HUES48 (cell line): ENCODE measurements around the gene CHTF8.

ENCODE experiments used
- H3K27ac ChIP-seq: one replicate; pipeline ENCODE4 v1.7.0; 2013; ENCODE audit warnings: low read depth, low read length, inconsistent platforms
- H3K27me3 ChIP-seq: 2 replicates; pipeline ENCODE4 v1.6.1; 2013; ENCODE audit warnings: mild to moderate bottlenecking, low read length; ENCODE audit not compliant: control insufficient read depth, insufficient read depth
- H3K36me3 ChIP-seq: 2 replicates; pipeline ENCODE4 v1.6.1; 2013; ENCODE audit warnings: low read length; ENCODE audit not compliant: control insufficient read depth, insufficient read depth
- H3K4me1 ChIP-seq: 2 replicates; pipeline ENCODE4 v1.6.1; 2013; ENCODE audit warnings: mild to moderate bottlenecking, low read length; ENCODE audit not compliant: control insufficient read depth, insufficient read depth
- H3K4me3 ChIP-seq: 2 replicates; pipeline ENCODE4 v1.5.1; 2013; ENCODE audit warnings: mild to moderate bottlenecking, low read depth, low read length
- H3K9ac ChIP-seq: 2 replicates; pipeline ENCODE4 v1.6.1; 2013; ENCODE audit warnings: mild to moderate bottlenecking, low read depth, low read length, moderate library complexity
- H3K9me3 ChIP-seq: 2 replicates; pipeline ENCODE4 v1.6.1; 2013; ENCODE audit warnings: low read length; ENCODE audit not compliant: control insufficient read depth, insufficient read depth

Gene CHTF8

DNA sequence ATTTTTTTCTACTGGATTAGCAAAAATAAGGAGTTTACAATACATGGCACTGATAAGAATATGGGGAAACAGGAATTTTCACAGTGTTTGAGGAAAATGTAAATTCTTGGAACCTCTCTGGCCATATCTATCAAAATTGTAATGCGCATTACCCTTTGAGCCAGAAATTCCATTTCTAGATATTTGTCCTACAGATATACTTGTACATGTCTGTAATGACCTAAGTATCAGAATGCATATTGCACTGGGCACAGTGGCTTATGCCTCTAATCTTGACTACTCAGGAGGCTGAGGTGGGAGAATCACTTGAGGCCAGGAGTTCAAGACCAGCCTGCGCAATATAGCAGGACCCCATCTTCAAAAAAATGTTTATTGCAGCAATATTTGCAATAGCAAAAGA lies 52.7 kb downstream of the CHTF8 start:
- Histone ChIP-seq H3K9ac (no peak overlapping the region), H3K36me3 (no peaks in the 10 kb centered on the region), H3K27me3 (no peaks in the 10 kb centered on the region), H3K27ac (no peak overlapping the region), H3K9me3 (no peaks in the 10 kb centered on the region), H3K4me1 (peaks cover 23% of the 10 kb centered on the region), H3K4me3 (no peak overlapping the region)

- Histone ChIP-seq H3K36me3 (no peaks in the 10 kb centered on the region), H3K27ac (peak overlapping the region; percentile 90), H3K4me3 (peak overlapping the region; percentile 47), H3K4me1 (peaks cover 23% of the 10 kb centered on the region), H3K9me3 (no peaks in the 10 kb centered on the region), H3K9ac (no peak overlapping the region), H3K27me3 (no peaks in the 10 kb centered on the region)
These were observed 54.3 kb downstream of the CHTF8 start for GRCh38 chr16:69078073-69078472.

DNA sequence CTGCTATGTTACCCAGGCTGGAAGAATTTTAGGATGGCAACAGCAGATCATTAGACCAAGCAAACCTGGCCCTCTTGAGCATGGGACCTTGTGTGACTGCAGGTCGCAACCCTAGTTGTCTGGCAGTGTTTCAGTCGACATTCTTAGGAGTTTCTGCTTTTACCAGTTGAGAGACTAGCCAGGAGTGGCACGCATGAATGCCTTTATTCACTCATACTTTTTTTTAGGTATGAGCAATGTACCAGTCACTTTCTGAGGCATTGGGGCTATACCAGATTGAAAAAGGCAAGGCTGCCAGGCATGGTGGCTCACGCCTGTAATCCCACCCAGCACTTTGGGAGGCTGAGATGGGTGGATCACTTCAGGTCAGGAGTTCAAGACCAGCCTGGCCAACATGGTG lies 55.1 kb downstream of the CHTF8 start:
- Histone ChIP-seq H3K27me3 (no peaks in the 10 kb centered on the region), H3K36me3 (no peaks in the 10 kb centered on the region), H3K27ac (peak overlapping the region; percentile 90), H3K4me3 (no peak overlapping the region), H3K4me1 (peaks cover 31% of the 10 kb centered on the region), H3K9ac (no peak overlapping the region), H3K9me3 (no peaks in the 10 kb centered on the region)

DNA sequence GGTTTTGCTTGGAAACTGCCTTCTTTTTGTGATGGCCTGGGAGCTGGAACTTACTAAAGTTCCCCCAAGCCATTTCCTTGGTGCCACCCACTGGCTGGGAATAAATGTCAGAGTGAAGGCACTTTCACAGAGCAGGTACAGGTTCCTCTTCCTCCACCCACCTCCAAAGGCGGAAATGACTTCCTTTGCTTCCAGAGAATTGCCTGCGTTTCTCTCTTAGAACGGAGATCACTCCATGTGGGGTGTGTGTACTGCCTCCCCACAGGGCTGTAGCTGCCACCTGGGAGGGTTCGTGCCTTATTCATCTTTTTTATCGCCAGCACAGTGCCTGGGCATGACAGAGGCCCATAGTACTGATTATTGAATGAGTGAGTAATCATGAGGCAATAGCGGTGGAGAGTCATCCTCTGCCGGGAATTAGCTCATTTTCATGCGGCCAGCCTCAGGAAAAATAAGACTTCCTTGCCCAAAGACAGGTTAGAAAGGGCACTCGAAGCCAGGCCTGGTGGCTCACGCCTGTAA lies 59.1 kb downstream of the CHTF8 start:
- Histone ChIP-seq H3K4me3 (no peak overlapping the region), H3K4me1 (peaks cover 43% of the 10 kb centered on the region), H3K9me3 (no peaks in the 10 kb centered on the region), H3K27me3 (no peaks in the 10 kb centered on the region), H3K27ac (peak overlapping the region; percentile 94), H3K36me3 (no peaks in the 10 kb centered on the region), H3K9ac (peak overlapping the region; percentile 2; the same call in 1 of the 2 replicates)

- 0 out of 2 replicates have a peak overlapping the region, but pooled peaks have one; percentile 7 for H3K9ac ChIP-seq
- H3K27ac ChIP-seq: peak overlapping the region; percentile 94
- no peaks in the 10 kb centered on the region for H3K36me3 ChIP-seq
- no peaks in the 10 kb centered on the region for H3K27me3 ChIP-seq
- peaks cover 39% of the 10 kb centered on the region for H3K4me1 ChIP-seq
- H3K9me3 ChIP-seq: no peaks in the 10 kb centered on the region
- peak overlapping the region; percentile 4; the same call in 1 of the 2 replicates for H3K4me3 ChIP-seq
These were observed 59.8 kb downstream of the CHTF8 start for GRCh38 chr16:69072640-69072974.

DNA sequence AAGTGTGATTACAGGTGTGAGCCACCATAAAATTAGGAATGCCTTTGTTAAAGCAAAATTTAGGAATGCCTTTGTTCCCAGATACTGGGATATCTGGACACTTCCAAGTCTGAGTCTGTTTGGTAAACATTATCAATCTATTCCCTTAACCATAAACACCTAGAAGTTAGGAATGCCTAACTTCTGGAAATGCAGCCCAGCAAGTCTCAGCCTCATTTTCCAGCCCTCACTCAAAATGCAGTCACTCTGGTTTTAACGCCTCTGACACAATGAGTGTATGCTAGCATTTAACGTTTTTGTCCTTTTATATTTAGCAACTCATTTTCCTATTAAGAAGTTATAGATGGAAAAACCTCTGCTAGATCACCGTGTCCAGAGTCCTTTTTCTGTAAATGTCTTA lies 61.4 kb downstream of the CHTF8 start:
- Histone ChIP-seq H3K27me3 (no peaks in the 10 kb centered on the region), H3K4me1 (peaks cover 28% of the 10 kb centered on the region), H3K9me3 (no peaks in the 10 kb centered on the region), H3K4me3 (no peak overlapping the region), H3K36me3 (no peaks in the 10 kb centered on the region), H3K27ac (peak overlapping the region; percentile 94), H3K9ac (no peak overlapping the region)

- H3K9ac ChIP-seq: no peak overlapping the region
- H3K4me1 ChIP-seq: peaks cover 39% of the 10 kb centered on the region
- no peak overlapping the region for H3K4me3 ChIP-seq
These were observed 62.9 kb downstream of the CHTF8 start for GRCh38 chr16:69069504-69069903.

More at GRCh38 chr16:69069504-69069903, 62.9 kb downstream of the CHTF8 start:
- no peaks in the 10 kb centered on the region for H3K27me3 ChIP-seq
- H3K9me3 ChIP-seq: no peaks in the 10 kb centered on the region
- H3K27ac ChIP-seq: no peak overlapping the region
- no peaks in the 10 kb centered on the region for H3K36me3 ChIP-seq
